ENCODE data around the gene SEC16A.

- TF ChIP-seq TAF1 (IDR thresholded peaks at IDR 0.05; ENCODE audit: low read depth, low read length): no peak
- TF ChIP-seq SPI1 (IDR thresholded peaks at IDR 0.05; ENCODE audit: low read depth, low read length): no peak
- TF ChIP-seq POLR2A (IDR thresholded peaks at IDR 0.05; ENCODE audit: low read depth, low read length): no peak
- TF ChIP-seq POLR2AphosphoS5 (IDR thresholded peaks at IDR 0.05; ENCODE audit: low read depth, low read length): no peak
These were observed 45.2 kb upstream of the SEC16A start for GRCh38 chr9:136527721-136528710.
